Islet of Langerhans (tissue), 1 donor: ENCODE data around the gene NDST4.
A peak's percentile ranks its signal among the peaks of the same experiment; 100 is the strongest.

Source experiments
- FAIRE-seq: peaks from one replicate; lab custom pipeline; 2011; peaks lifted over from hg19 to GRCh38; lab: Jason Lieb, UNC

Gene NDST4

DNA sequence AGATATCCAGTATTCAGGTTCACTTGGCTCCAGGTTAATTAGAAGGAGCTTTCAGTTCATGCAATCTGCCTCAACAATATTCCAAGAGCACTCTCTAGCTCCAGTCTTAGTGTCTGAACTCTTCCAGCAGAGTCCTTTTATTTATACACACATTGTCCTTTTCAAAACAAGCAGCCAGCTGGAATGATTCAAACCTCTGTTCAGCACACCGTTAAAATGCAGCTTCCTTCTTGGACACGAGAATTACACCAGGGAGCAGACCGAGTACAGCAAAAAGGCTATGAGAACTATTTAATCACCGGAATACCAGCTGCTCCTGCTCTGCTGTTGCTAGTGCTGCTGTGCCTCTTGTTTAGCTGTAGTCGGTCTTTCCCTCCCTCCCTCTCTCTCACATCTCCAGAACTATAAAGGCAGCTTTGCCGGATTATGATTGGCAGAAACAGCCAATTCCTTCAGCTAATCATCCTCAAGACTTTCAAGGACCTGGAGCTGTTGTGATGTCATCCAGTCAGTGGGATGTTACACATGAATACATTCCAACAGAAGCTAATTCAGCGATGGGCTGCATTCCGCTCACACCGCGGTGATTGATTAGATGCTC, at the start of gene NDST4:
Gene NDST4 (minus strand): TSS at position 115 of the 601 bp plus-strand sequence. CDS start 36,584 bp downstream, outside the sequence.
- FAIRE-seq = no peak

DNA sequence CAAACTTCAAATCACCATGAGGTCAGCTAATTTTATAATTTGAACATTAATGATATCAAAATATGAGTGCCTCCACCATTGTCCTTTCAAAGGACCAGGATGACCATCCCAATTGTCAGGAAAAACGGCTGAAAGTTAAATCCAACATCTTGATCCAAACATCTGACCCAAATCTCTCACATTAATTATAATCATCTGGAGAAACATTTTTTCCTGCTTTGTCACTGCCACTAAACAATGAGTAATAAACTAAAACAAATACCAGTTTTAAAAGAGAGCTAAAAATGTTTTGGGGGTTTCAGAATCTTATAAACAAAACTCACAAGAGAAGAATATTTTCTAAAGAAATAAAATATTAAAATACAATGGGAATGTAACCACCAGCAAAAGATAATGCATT, 45.7 kb upstream of the NDST4 start:
- FAIRE-seq = no peak

DNA sequence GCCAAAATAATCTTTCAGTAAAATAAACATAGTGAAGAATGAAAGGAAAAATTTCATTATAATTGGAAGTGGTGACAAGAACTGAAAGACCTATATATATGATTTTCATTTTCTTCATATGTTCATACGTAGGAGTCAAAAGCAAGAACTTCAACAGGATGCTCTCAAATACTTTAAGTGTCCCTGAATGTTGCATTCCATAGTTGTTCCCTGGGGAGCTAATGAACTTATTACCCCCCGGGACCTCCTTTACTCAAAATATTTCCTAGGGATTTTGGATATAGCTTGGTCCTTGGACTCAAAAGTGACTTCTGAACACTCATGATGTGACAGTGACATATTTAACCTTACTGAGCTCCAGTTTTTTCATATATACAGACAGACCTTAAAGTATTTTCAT, 44.9 kb upstream of the NDST4 start:
- FAIRE-seq = no peak

DNA sequence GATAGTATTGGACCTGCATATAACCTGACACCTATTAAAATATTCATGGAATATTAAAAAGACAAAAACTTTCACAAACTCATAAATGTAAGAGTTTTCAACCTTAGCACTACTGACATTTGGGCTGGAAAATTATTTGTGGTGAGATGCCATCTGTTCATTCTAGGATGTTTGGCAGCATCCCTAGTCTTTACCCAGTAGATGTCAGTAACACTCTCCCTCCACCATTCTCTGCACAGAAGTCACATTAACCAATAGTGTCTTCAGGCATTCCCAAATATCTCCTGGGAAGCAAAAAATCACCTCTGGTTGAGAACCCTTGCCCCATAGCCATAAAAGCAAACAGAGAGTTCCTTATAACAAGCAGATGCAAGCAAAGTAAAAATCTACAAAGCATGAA, 41.4 kb upstream of the NDST4 start:
- FAIRE-seq = no peak

DNA sequence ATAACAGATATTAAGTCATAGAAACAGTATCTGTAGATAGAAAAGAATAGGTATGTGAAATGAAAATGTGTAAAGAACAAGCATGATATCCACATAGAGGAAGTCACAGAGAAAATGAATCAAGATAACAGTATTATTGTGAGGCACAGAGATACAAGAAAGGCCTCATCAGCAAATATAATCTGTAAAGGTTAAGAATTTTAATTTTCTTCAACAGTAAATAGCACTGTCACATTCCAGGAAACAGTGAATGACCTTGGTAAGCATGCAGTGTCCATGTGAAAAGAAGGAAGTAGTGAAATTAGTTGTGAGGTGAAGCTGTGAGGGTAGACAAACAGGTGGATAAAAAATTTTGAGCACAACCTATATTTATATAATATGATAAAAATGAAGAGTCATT, 39.5 kb upstream of the NDST4 start:
- no peak for FAIRE-seq

DNA sequence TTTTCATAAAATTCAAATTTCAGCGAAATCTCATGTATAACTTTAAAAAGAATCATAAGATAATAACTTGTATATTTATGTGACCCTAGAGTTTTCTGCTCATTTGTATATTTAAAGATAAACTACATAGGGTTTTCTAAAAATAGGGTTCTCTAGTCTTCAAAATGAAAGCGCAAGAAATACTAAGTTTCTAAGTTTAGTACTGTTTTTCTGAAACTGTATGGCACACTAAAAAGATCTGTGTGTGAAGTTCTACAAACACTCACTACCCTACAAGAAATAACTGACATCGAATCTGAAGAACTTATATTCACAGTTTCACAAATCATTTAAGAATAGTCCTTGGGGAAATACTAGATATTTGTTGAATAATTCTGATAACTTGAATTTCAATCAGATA, 38.7 kb upstream of the NDST4 start:
- FAIRE-seq = no peak

DNA sequence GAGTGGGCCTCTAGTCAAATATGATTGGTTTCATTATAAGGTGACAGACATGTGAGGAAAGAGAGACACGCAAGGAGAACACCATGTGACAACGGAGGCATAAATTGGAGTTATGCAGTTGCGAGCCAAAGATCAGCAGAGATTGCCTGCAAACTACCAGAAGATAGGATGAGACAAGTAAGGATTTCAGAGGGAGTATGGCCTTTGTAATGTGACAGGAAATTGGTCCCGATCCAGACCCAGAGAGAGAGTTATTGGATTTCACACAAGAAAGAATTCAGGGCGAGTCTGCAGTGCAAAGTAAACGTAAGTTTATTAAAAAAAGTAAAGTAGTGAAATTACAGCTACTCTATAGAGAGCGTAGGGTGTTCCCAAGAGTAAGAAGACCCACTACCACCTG, 35.7 kb upstream of the NDST4 start:
- FAIRE-seq = no peak

DNA sequence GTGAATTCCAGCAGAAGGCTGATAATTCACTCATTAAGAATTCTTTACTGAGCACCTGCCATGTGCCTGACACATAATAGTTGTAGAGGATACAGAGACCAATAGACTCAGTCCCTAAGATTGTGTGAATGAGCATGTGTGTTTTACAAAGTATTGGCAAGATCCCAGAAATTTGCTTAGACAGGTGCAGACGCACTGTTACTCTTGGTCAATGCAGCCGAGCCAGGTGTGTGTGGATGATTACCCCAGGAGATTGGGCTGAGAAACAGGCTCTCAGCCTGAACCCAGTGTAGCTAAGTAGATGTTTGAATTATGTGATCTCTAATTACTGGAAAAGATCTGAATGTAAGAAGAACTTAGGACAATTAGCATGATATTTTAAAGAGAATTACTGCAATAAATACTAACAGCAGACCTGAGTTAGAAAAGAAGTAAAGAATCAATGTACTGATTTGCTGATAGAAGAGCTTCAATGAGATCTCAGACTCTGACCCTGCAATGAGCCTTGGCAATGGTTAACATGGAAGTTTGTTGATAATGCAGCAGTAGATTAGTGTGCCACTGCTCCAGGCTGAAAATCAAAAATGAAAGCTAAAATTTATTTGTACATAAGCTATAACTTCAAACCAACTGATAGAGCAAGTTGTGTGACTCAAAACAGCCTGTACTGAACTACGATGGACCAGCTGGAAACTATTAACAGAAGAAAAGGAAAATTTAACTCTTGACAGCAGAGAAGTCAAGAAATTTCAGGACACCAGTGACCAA, 32.2 kb upstream of the NDST4 start:
- FAIRE-seq = no peak

DNA sequence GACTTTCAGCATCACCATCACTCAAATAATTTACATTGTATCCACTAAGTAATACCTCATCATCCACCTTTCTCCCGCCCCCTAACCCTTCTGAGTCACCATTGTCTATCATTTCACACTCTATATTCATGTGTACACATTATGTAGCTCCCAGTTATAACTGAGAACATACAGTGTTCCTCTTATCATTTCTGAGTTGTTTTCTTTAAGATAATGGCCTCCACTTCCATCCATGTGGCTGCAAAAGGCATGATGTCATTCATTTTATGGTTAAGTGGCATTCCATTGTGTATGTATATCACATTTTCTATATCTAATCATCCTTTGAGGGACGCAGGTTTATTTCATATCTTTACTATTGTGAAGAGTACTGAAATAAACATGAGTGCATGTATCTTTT, 14.6 kb upstream of the NDST4 start:
- no peak for FAIRE-seq

DNA sequence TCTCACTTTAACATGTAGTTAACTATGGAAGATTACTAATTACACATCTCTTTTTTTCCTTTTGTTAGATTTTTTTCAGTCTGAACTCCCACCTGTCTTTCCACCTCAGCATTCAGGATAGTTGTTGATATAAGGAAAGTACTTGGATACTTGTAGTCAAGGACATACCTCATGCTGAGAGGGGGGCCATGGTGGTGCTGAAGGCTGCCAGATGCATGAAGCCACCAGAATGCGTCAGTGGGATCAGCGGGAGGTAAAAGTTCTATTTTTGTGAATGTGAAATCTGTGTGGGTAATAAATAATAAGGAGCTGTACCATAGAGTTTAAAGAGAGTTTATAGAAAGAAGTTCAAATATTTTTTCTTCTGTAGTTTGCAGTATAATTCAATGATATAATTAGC, 13.1 kb upstream of the NDST4 start:
- FAIRE-seq = no peak

DNA sequence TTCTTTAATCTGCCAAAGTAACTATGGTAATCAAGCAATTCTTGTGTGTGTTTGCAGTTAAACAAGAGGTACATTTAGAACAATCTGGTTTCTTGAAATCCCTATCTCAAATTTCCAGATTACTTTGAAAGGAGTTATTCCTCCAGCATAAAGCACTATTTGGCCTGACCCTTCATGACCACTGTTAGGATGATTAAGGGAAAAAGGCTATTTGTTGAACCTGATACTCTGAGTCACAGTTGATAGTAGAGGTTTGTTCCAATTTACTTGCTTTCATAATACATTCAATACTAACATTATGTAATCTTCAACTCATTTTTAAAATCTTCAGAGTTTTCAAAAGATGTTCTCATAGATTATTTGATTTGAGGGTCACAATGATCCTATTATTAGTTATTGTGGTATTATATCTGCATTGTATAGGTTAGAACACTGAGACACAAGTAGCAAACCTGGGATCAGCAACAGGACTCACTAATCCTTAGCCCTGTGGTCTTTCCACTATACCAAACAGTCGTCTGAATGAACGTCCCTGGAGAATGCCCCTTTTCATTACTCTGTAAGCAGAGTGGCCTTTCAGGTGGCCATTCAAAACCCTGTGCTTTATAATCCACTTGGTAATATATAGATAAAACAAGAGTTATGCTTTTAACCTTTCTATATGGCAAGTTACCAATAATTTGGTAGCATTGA, 8.1 kb upstream of the NDST4 start:
- no peak for FAIRE-seq

DNA sequence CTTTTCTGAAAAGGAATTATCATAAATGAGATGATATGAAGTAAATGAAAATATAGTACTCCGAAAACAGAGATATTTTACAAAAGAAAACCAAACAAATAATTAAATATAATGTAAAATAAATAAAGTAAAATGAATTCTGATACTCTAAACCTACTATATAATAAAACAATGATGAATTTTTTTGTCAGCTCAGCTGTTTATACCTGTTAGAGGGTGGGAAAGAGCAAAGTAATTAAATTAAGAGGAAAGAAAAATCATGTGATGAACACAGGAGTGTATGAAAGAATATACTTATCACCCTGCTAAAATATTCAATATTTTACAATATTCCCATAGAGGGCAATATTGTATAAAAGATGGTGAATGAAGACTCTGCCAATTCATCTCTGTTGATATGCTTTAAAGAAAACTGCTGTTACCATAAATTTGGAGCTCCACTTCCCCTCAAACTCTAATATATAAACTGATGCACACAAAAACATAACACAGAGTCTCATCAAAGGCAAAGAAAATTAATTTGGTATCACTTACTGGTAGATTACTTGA, 6.5 kb upstream of the NDST4 start:
- FAIRE-seq = no peak

DNA sequence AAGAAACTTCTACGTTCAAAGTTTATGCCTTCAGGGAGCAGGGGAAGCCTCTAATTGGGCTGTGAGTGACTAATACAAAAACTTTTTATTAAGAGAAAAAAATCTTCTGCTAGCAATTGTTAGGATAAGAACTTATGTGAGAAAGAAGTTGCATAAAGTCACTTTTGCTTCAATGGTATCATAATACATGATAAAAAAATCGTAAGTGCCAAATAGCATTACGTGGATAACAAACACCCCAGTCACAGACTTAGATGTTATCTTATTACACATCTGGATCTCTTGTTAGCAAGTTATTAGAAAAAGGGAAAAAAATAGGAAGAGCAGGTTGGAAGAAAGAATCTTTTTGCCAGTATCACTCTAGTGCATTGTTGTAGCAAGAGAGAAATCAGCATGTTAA, 4.2 kb upstream of the NDST4 start:
- no peak for FAIRE-seq

DNA sequence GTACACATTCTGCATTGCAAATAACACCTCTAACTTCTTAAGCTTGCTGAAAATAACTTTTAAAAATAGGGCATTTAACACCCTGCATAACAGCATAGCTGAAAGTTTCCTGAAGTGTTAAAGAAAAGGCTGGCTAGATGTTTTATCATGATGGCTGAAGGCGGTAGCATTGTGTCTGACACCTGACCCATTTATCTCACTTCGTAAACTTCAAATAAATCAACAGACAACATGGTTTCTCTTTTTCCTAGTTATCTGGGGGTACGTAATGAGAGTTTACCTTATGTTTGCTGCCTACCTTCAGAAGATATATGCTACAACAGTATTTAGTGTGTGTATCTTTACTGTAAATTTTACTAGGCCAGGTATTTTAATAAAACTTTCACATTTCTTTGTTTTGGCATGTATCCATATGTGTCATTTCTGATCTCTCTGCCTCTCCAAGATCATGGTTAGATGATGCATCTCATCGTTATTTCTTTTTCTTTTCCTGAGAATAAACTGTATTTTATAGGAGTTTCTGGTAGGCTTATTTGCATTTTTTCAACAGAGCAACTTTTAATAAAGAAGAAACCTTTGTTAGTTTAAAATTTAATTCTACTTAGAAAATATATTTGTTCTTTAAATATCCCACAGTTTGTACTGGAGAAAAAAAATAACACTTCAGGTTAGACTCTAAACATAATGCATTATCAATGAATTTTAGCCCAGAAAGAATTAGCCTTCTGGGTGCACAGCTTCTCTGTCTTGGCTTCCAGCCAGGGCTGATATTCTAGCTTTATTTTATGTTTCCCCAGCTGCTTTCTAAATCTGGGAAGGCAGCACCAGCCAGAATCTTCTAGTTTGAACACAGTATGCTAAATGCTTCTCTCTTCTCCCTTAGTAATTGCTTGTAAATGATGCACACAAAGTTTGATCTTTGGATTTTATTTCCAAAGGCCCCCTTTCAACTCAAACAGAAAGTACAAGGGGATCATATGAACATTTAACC, 2.9 kb downstream of the NDST4 start:
- no peak for FAIRE-seq

DNA sequence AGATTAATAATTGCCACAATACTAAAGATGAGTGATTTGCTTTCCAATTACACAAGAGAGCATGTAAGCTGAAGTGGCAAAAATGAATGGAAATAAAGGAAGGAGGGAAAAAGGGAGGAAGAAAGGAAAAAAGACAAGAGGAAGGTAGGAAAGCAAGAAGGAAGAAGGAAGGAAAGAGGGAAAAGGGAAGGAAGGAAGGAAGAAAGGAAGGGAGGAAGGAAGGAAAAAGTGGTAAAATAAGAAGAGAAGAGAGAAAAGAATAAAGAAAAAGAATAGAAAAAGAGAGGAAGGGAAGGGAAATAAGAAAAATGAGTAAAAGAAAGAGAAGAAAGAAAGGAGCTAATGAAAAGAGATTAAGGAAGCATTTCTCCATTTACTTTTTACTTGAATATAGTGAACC, 4.6 kb downstream of the NDST4 start:
- FAIRE-seq = no peak

DNA sequence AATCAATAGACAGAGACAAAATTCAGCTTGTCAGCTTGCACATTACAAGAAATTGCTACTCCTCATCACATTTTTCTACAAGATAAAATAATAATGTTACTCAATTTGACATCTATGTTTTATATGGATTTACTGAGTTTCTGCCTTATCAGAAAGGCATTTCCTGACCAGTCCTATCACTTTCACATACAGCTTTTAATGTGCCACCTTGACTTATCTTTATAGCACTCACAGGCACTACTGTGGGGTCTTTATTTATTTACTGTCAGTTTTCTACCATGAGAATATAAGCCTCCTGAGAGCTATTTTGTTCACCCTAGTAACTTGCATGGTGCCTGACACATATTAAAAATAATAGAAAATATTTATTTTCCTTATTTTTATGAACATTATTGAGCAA, 6.0 kb downstream of the NDST4 start:
- no peak for FAIRE-seq

DNA sequence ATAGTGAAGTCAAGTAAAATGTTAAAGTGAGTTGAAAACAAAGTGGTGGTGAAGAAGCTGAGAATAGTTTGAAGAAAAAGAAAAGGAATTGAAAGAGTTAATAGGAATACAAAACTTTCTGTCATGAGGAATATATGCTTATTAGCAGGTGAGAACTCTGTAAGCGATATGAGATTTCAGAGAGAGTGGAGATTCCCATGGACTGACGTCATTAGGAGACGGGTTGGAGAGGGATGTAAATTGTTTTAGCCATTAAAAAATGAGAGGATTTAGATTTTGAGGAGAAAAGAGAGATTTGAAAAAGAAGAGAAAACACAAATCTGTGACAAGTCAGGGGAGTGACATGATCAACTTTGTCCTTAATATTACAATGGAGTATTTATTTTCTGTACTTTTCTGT, 11.7 kb downstream of the NDST4 start:
- FAIRE-seq = no peak

DNA sequence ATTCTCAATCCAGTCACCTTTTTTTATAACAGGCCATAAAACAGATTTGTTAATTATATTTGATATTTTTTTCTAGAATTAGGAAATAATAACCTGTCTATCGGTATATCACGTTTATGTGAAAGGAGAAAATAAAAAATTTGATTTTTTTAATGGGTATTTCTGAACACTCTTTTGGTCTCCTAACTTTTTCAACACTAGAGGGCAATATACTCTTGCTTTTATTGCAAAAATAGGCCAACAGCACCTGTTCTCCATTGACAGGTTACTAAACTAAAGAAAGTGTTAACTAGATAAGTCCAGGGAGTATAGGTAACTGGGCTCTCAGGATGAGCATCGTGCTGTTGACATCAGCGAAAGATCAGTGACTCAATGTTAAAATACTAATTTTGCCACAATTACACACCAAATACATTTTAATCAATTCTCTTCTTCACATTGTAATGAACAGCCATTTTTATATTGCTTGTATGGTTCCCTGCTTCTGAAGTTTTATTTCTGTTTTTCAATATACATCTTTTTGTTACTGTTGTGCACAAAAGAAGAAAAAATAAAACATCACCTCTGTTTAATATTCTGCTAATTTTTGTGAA, 22.8 kb downstream of the NDST4 start:
- peak; percentile 93 for FAIRE-seq

DNA sequence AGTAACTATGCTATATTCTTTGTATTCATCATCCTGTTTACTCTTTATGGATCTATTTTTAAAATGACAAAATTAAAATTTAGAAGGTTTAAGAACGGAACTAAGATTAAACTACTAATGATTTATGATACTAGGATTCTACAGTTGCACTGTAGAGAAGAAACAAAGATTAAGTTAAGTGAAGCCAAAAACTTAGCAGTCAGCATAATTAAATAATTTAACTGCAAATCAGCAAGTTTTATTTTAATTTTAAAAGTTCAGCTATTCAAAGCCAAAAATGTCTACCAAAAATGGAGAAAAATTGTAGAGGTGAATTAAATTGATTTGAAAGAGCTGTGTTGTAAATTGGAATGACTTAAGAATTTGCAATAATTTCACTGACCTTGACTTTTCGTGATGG, 30.8 kb downstream of the NDST4 start:
- no peak for FAIRE-seq

DNA sequence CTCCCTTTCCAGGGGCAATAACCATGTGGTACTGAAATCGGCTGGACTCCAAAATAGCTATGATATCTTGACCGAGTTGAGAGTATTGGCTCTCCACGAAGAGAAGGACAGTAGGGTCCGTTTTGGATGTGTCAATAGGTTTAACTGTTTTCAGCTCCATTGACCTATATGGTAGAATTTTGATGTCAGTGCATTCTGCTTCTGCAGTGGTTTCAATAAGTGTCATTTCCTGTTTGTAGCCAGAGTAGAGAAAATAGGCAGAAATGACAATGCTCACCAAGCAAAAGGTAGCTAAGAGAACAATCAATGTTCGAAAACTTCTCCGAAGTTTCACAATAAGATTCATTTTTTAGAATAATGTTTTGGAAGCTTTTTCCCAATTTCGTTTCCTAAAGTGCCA, 36.7 kb downstream of the NDST4 start:
- no peak for FAIRE-seq

DNA sequence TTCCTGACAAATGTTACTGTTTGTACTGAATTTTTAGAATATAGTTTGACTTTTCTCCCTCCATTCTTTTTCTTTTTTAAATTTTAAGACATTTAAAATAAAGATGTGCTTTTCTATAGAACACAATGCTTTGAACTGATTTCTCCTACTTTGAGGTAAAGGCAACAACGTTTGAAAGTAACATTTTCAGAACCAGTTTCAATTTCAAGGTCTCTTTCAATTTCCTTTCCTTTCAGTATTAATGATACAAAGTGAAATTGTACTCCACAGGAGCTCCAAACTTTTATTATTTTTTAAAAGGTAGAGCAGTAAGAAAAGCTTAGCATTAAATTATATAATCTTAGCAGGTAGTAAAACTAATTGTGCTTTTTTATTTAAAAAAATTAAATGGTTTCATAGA, 54.9 kb downstream of the NDST4 start:
- FAIRE-seq = no peak

DNA sequence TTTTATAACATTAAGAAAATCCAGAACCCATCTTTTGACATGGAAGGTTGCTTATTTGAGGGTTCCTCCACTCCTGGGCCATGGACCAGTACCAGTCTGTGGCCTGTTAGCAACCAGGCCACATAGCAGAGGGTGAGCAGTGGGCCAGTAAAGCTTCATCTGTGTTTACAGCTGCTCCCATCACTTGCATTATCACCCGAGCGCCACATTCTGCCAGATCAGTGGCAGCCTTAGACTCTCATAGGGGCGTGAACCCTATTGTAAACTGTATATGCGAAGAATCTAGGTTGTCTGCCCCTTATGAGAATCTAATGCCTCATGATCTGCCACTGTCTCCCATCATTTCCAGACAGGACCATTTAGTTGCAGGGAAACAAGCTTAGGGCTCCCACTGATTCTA, 58.6 kb downstream of the NDST4 start:
- no peak for FAIRE-seq
